Muscle layer of colon (tissue), 2 donors: ENCODE data around the gene TTC39A.

ENCODE experiments used
- H3K27ac ChIP-seq: one replicate; pipeline ENCODE4 v1.7.0; 2013; ENCODE audit warnings: low read depth, mild to moderate bottlenecking, low read length, moderate library complexity
- H3K27me3 ChIP-seq, 2 donors: one replicate each; pipeline ENCODE4 v1.7.0; 2013; ENCODE audit warnings: low read length in 2 of 2, mild to moderate bottlenecking in 2 of 2; ENCODE audit not compliant: insufficient read depth in 2 of 2, control insufficient read depth in 1 of 2
- H3K36me3 ChIP-seq: one replicate; pipeline ENCODE4 v1.7.0; 2013; ENCODE audit warnings: mild to moderate bottlenecking, low read length; ENCODE audit not compliant: insufficient read depth
- H3K4me1 ChIP-seq: one replicate; pipeline ENCODE4 v1.7.0; 2013; ENCODE audit warnings: mild to moderate bottlenecking, low read length; ENCODE audit not compliant: insufficient read depth
- H3K4me3 ChIP-seq, 2 donors: one replicate each; pipeline ENCODE4 v1.7.0; 2013; ENCODE audit warnings: low read length in 2 of 2, low read depth in 1 of 2, mild to moderate bottlenecking in 1 of 2, moderate library complexity in 1 of 2
- H3K9ac ChIP-seq: one replicate; pipeline ENCODE4 v1.7.0; 2013; ENCODE audit warnings: low read length
- H3K9me3 ChIP-seq: one replicate; pipeline ENCODE4 v1.7.0; 2013; ENCODE audit warnings: mild to moderate bottlenecking, low read length
- donor health status: abdominal sarcoma.
- donor health status: Adenocarcinoma of cecum.

Gene TTC39A

GRCh38 chr1:51312718-51313117, 17.6 kb downstream of the TTC39A start:
- Histone ChIP-seq H3K4me3 (no peak overlapping the region), H3K36me3 (no peaks in the 10 kb centered on the region), H3K27me3 (no peaks in the 10 kb centered on the region), H3K9ac (no peak overlapping the region), H3K9me3 (no peaks in the 10 kb centered on the region), H3K4me1 (no peaks in the 10 kb centered on the region), H3K27ac (no peak overlapping the region)

- Histone ChIP-seq H3K27ac (no peak overlapping the region), H3K36me3 (no peaks in the 10 kb centered on the region), H3K27me3 (no peaks in the 10 kb centered on the region), H3K4me1 (no peaks in the 10 kb centered on the region), H3K9me3 (no peaks in the 10 kb centered on the region), H3K4me3 (no peak overlapping the region), H3K9ac (no peak overlapping the region)
Measured at GRCh38 chr1:51311826-51312225, 18.5 kb downstream of the TTC39A start.

GRCh38 chr1:51310871-51311613, 19.3 kb downstream of the TTC39A start:
- Histone ChIP-seq H3K27me3 (no peaks in the 10 kb centered on the region), H3K36me3 (no peaks in the 10 kb centered on the region), H3K9ac (no peak overlapping the region), H3K27ac (no peak overlapping the region), H3K9me3 (no peaks in the 10 kb centered on the region), H3K4me3 (no peak overlapping the region), H3K4me1 (no peaks in the 10 kb centered on the region)

GRCh38 chr1:51309291-51309690, 21.1 kb downstream of the TTC39A start:
- Histone ChIP-seq H3K27me3 (no peaks in the 10 kb centered on the region), H3K9ac (no peak overlapping the region), H3K4me3 (no peak overlapping the region), H3K4me1 (no peaks in the 10 kb centered on the region), H3K9me3 (no peaks in the 10 kb centered on the region), H3K27ac (no peak overlapping the region), H3K36me3 (no peaks in the 10 kb centered on the region)

GRCh38 chr1:51308636-51309035, 21.7 kb downstream of the TTC39A start:
- H3K9ac ChIP-seq = no peak overlapping the region
- H3K4me1 ChIP-seq = no peaks in the 10 kb centered on the region
- H3K27ac ChIP-seq = no peak overlapping the region
- H3K9me3 ChIP-seq = no peaks in the 10 kb centered on the region
- H3K27me3 ChIP-seq = no peaks in the 10 kb centered on the region
- H3K4me3 ChIP-seq = no peak overlapping the region
- no peaks in the 10 kb centered on the region for H3K36me3 ChIP-seq

- Histone ChIP-seq H3K27ac (no peak overlapping the region), H3K4me3 (no peak overlapping the region), H3K36me3 (no peaks in the 10 kb centered on the region), H3K27me3 (no peaks in the 10 kb centered on the region), H3K4me1 (no peaks in the 10 kb centered on the region), H3K9me3 (no peaks in the 10 kb centered on the region), H3K9ac (no peak overlapping the region)
Measured at GRCh38 chr1:51306950-51307349, 23.4 kb downstream of the TTC39A start.

- no peaks in the 10 kb centered on the region for H3K36me3 ChIP-seq
- no peaks in the 10 kb centered on the region for H3K27me3 ChIP-seq
- H3K27ac ChIP-seq = no peak overlapping the region
- no peak overlapping the region for H3K9ac ChIP-seq
- H3K4me1 ChIP-seq = no peaks in the 10 kb centered on the region
- no peaks in the 10 kb centered on the region for H3K9me3 ChIP-seq
- H3K4me3 ChIP-seq = no peak overlapping the region
Measured at GRCh38 chr1:51305371-51305823, 25.0 kb downstream of the TTC39A start.

GRCh38 chr1:51304360-51304759, 26.0 kb downstream of the TTC39A start:
- no peaks in the 10 kb centered on the region for H3K27me3 ChIP-seq
- H3K9ac ChIP-seq = no peak overlapping the region
- H3K27ac ChIP-seq = no peak overlapping the region
- H3K36me3 ChIP-seq = no peaks in the 10 kb centered on the region
- no peak overlapping the region for H3K4me3 ChIP-seq
- no peaks in the 10 kb centered on the region for H3K4me1 ChIP-seq
- H3K9me3 ChIP-seq = no peaks in the 10 kb centered on the region

GRCh38 chr1:51303751-51304251, 26.6 kb downstream of the TTC39A start:
- Histone ChIP-seq H3K4me3 (no peak overlapping the region), H3K9ac (no peak overlapping the region), H3K4me1 (no peaks in the 10 kb centered on the region), H3K27me3 (no peaks in the 10 kb centered on the region), H3K27ac (no peak overlapping the region), H3K9me3 (no peaks in the 10 kb centered on the region), H3K36me3 (no peaks in the 10 kb centered on the region)

- Histone ChIP-seq H3K9me3 (no peaks in the 10 kb centered on the region), H3K27ac (no peak overlapping the region), H3K36me3 (no peaks in the 10 kb centered on the region), H3K9ac (no peak overlapping the region), H3K4me1 (no peaks in the 10 kb centered on the region), H3K4me3 (no peak overlapping the region), H3K27me3 (no peaks in the 10 kb centered on the region)
Measured at GRCh38 chr1:51303315-51303714, 27.0 kb downstream of the TTC39A start.

- Histone ChIP-seq H3K4me1 (no peaks in the 10 kb centered on the region), H3K36me3 (no peaks in the 10 kb centered on the region), H3K27me3 (no peaks in the 10 kb centered on the region), H3K9me3 (no peaks in the 10 kb centered on the region), H3K9ac (no peak overlapping the region), H3K4me3 (no peak overlapping the region), H3K27ac (no peak overlapping the region)
Measured at GRCh38 chr1:51302746-51303145, 27.6 kb downstream of the TTC39A start.

- no peaks in the 10 kb centered on the region for H3K9me3 ChIP-seq
- H3K4me1 ChIP-seq = no peaks in the 10 kb centered on the region
- H3K36me3 ChIP-seq = no peaks in the 10 kb centered on the region
- no peaks in the 10 kb centered on the region for H3K27me3 ChIP-seq
- H3K9ac ChIP-seq = no peak overlapping the region
- no peak overlapping the region for H3K27ac ChIP-seq
- H3K4me3 ChIP-seq = no peak overlapping the region
Measured at GRCh38 chr1:51302270-51302669, 28.1 kb downstream of the TTC39A start.
